ENCODE measurements around the gene NSF.

The NSF gene

GRCh38 chr17:46736100-46736499 is 145.6 kb downstream of the NSF start:
- TF ChIP-seq YY1 (IDR thresholded peaks at IDR 0.05; ENCODE audit: low read depth): no peak
- TF ChIP-seq EGR1 (IDR thresholded peaks at IDR 0.05): no peak

DNA sequence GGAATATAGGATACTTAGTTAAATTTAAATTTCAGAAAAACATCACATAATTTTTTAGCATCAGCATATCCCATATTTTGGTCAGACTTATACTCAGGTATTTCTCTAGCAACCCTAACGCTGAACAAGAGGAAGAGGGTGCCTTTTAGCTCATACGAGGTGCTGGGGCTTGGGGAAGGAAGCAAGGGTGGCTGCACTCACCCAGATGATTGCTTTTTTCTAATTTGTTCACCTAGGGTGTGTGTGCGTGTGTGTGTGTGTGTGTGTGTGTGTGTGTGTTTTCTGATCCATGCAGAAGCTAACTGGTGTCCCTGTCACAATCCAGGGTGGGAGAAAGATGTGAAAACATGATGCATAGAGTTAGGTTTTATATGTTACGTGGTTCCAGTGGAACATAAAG is 146.9 kb downstream of the NSF start:
- TF ChIP-seq TAF1 (IDR thresholded peaks at IDR 0.05; ENCODE audit: low read depth) (no peak), EP300 (IDR thresholded peaks at IDR 0.05; ENCODE audit: borderline replicate concordance) (no peak), USF1 (IDR thresholded peaks at IDR 0.05) (no peak), NFIC (IDR thresholded peaks at IDR 0.05) (no peak), CREB1 (IDR thresholded peaks at IDR 0.05; ENCODE audit: low read depth) (no peak)

DNA sequence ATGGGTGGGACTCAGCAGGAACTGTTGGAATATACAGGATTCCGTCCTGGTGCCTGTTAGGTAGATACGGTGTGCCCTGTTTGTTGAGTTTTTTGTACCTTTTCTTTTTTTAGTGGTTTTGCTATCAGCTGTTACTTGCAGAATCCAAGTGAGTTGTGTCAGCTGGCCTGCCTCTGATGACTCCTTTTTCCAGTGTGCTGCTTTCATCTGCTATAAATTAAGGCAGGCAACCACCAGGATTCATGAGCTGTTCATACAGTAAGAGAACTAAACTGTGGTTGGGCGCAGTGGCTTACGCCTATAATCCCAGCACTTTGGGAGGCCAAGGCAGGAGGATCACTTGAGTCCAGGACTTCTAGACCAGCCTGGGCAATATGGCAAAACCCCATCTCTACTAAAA is 148.1 kb downstream of the NSF start:
- no peak for TF ChIP-seq ZBTB7A (IDR thresholded peaks at IDR 0.05; ENCODE audit: low read depth)

GRCh38 chr17:46739982-46740381 is 149.5 kb downstream of the NSF start:
- TF ChIP-seq ZBTB7A (IDR thresholded peaks at IDR 0.05; ENCODE audit: low read depth): no peak
- no peak for TF ChIP-seq RAD21 (IDR thresholded peaks at IDR 0.05; ENCODE audit: low read depth)
- no peak for TF ChIP-seq FOXM1 (IDR thresholded peaks at IDR 0.05; ENCODE audit: borderline replicate concordance, low read depth)
- no peak for TF ChIP-seq CEBPB (IDR thresholded peaks at IDR 0.05)
- TF ChIP-seq, protein P1, sequence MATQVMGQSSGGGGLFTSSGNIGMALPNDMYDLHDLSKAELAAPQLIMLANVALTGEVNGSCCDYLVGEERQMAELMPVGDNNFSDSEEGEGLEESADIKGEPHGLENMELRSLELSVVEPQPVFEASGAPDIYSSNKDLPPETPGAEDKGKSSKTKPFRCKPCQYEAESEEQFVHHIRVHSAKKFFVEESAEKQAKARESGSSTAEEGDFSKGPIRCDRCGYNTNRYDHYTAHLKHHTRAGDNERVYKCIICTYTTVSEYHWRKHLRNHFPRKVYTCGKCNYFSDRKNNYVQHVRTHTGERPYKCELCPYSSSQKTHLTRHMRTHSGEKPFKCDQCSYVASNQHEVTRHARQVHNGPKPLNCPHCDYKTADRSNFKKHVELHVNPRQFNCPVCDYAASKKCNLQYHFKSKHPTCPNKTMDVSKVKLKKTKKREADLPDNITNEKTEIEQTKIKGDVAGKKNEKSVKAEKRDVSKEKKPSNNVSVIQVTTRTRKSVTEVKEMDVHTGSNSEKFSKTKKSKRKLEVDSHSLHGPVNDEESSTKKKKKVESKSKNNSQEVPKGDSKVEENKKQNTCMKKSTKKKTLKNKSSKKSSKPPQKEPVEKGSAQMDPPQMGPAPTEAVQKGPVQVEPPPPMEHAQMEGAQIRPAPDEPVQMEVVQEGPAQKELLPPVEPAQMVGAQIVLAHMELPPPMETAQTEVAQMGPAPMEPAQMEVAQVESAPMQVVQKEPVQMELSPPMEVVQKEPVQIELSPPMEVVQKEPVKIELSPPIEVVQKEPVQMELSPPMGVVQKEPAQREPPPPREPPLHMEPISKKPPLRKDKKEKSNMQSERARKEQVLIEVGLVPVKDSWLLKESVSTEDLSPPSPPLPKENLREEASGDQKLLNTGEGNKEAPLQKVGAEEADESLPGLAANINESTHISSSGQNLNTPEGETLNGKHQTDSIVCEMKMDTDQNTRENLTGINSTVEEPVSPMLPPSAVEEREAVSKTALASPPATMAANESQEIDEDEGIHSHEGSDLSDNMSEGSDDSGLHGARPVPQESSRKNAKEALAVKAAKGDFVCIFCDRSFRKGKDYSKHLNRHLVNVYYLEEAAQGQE (IDR thresholded peaks at IDR 0.05; ENCODE audit: low read depth): no peak
- TF ChIP-seq TEAD4 (IDR thresholded peaks at IDR 0.05): no peak
- no peak for TF ChIP-seq TAF1 (IDR thresholded peaks at IDR 0.05; ENCODE audit: low read depth)
- no peak for TF ChIP-seq USF1 (IDR thresholded peaks at IDR 0.05)
- no peak for TF ChIP-seq CREB1 (IDR thresholded peaks at IDR 0.05; ENCODE audit: low read depth)
- no peak for TF ChIP-seq EP300 (IDR thresholded peaks at IDR 0.05; ENCODE audit: borderline replicate concordance)
- no peak for TF ChIP-seq TCF12 (IDR thresholded peaks at IDR 0.05; ENCODE audit: low read depth)
- TF ChIP-seq NFIC (IDR thresholded peaks at IDR 0.05): no peak
- TF ChIP-seq EGR1 (IDR thresholded peaks at IDR 0.05): no peak
- TF ChIP-seq, protein P2, sequence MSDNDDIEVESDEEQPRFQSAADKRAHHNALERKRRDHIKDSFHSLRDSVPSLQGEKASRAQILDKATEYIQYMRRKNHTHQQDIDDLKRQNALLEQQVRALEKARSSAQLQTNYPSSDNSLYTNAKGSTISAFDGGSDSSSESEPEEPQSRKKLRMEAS (IDR thresholded peaks at IDR 0.05): no peak
- TF ChIP-seq YY1 (IDR thresholded peaks at IDR 0.05; ENCODE audit: low read depth): no peak

- TF ChIP-seq YY1 (IDR thresholded peaks at IDR 0.05; ENCODE audit: low read depth) (no peak), EP300 (IDR thresholded peaks at IDR 0.05; ENCODE audit: borderline replicate concordance) (no peak), CEBPB (IDR thresholded peaks at IDR 0.05) (no peak)
Observed at GRCh38 chr17:46741122-46741730, 150.8 kb downstream of the NSF start.

DNA sequence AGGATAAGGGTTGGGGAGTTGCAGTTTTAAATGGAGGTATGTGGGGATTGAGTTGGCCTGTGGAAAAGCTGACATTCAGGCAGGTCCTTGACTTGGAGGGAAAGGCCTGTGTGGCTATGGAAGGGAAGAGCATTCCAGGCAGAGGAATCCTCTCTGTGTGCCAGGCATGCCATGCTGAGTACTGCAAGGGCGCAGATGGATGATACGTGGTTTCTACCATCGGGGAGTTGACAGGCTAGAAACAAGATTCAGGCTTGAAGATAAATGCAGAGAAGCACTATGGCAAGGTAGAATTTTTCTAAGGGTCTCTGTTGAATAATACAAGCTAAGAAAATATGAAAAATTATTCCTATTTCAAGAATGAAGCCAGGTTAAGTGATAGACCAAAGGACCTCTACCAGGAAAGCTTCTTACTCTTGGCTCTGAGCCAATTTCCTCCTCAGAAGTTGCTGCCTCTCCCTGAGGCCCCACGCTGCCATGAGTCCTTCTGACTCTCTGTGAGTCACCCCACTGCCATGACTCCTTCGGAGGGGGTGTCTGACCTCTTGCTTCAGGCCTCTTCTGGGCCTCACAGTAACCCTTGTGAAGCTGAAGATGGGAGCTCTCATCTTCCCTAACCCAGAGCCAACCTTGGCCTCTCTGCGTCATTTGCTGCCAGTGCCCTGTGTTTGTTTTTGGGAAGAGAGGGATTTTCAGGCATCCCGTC is 152.2 kb downstream of the NSF start:
- TF ChIP-seq, protein P1 (IDR thresholded peaks at IDR 0.05; ENCODE audit: low read depth): no peak
- TF ChIP-seq NFIC (IDR thresholded peaks at IDR 0.05) (peak; percentile 75), YY1 (IDR thresholded peaks at IDR 0.05; ENCODE audit: low read depth) (no peak)

DNA sequence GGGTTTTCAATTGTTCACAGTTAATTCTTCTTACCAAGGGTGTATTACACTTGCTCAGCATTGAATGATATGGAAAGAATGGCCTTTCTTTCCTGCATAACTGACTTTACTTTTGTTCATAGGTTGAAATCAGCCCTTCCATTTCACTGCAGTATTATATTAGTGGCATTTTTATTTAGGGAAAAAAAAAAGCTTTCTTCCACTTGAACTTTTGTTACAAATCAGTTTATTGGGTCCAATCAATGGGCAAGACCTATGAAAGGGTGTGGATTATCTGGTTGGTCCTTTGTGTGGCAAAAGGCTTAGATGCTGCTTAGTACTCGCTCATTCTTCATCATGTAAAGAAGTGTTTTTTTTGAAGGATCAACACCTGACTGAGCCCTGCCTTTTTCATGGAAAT is 154.0 kb downstream of the NSF start:
- TF ChIP-seq ZBTB7A (IDR thresholded peaks at IDR 0.05; ENCODE audit: low read depth) (no peak), USF1 (IDR thresholded peaks at IDR 0.05) (no peak), RAD21 (IDR thresholded peaks at IDR 0.05; ENCODE audit: low read depth) (no peak), CEBPB (IDR thresholded peaks at IDR 0.05) (no peak), TAF1 (IDR thresholded peaks at IDR 0.05; ENCODE audit: low read depth) (no peak), CREB1 (IDR thresholded peaks at IDR 0.05; ENCODE audit: low read depth) (no peak), TEAD4 (IDR thresholded peaks at IDR 0.05) (no peak)
